ENCODE data around the gene ZNF836.
A peak's percentile ranks its signal among the peaks of the same experiment; 100 is the strongest.

The ZNF836 gene

GRCh38 chr19:52191389-52191788, 20.0 kb upstream of the ZNF836 start:
- Histone ChIP-seq H3K4ac (ENCODE audit: low read length) (no peak overlapping the region), H2BK12ac (ENCODE audit: low read length) (no peak overlapping the region), H3K4me2 (ENCODE audit: insufficient read depth, low read length, poor library complexity, severe bottlenecking) (peak overlapping the region; percentile 58), H3K79me1 (ENCODE audit: low read depth, low read length) (peaks cover 7% of the 10 kb centered on the region), H3K4me3 (ENCODE audit: low read length in 2 of 2) (peak overlapping the region in 1 of 2 donors; percentile 73), H2BK120ac (ENCODE audit: low read depth, low read length) (no peak overlapping the region), H3K9me3 (replicated peaks in 1 of 2; ENCODE audit: control insufficient read depth in 2 of 2, insufficient read depth in 1 of 2, low read depth in 1 of 2, low read length in 2 of 2) (peaks cover 0 to 53% of the 10 kb centered on the region in 2 donors), H4K8ac (ENCODE audit: low read depth, low read length) (no peak overlapping the region), H3K9ac (ENCODE audit: low read depth, low read length, poor library complexity) (no peak overlapping the region), H2BK5ac (ENCODE audit: low read length) (no peak overlapping the region), H3K23ac (ENCODE audit: low read depth, low read length, poor library complexity) (no peak overlapping the region), H3K27ac (replicated peaks; ENCODE audit: low read length) (no peak overlapping the region), H4K91ac (ENCODE audit: low read depth, low read length, poor library complexity) (no peak overlapping the region), H3K27me3 (ENCODE audit: control insufficient read depth in 3 of 3, insufficient read depth in 3 of 3, low read depth in 1 of 3, low read length in 3 of 3) (no peaks in the 10 kb centered on the region), H2BK15ac (ENCODE audit: low read length) (no peak overlapping the region), H3K18ac (ENCODE audit: low read length) (no peak overlapping the region), H3K36me3 (replicated peaks in 1 of 2; ENCODE audit: control insufficient read depth in 2 of 2, insufficient read depth in 2 of 2, low read length in 2 of 2) (peaks cover 10 to 54% of the 10 kb centered on the region in 2 donors), H3K4me1 (ENCODE audit: control insufficient read depth in 2 of 2, insufficient read depth in 1 of 2, low read depth in 1 of 2, low read length in 2 of 2) (peaks cover 7 to 10% of the 10 kb centered on the region in 2 donors), H2AK5ac (ENCODE audit: low read depth, low read length) (no peak overlapping the region), H2AFZ (ENCODE audit: low read length) (no peak overlapping the region), H3K14ac (ENCODE audit: low read length) (no peak overlapping the region)
- no peak for DNase-seq (ENCODE audit: low spot score)
- no CpG with 5 or more reads among the region's 5 CpGs for WGBS, 2 donors (ENCODE audit: extremely low coverage in 2 of 2, insufficient read length in 2 of 2, insufficient replicate concordance in 1 of 2)

GRCh38 chr19:52190487-52191293, 19.3 kb upstream of the ZNF836 start:
- peak overlapping the region; percentile 85 for H3K9ac ChIP-seq (ENCODE audit: low read depth, low read length, poor library complexity)
- H2AFZ ChIP-seq (ENCODE audit: low read length), result peak overlapping the region; percentile 89
- DNase-seq (ENCODE audit: low spot score), result peak; percentile 27
- no peaks in the 10 kb centered on the region for H3K27me3 ChIP-seq (ENCODE audit: control insufficient read depth in 3 of 3, insufficient read depth in 3 of 3, low read depth in 1 of 3, low read length in 3 of 3)
- H4K8ac ChIP-seq (ENCODE audit: low read depth, low read length), result no peak overlapping the region
- H3K14ac ChIP-seq (ENCODE audit: low read length), result no peak overlapping the region
- H2AK5ac ChIP-seq (ENCODE audit: low read depth, low read length), result peak overlapping the region; percentile 43
- peak overlapping the region; percentile 43 for H3K23ac ChIP-seq (ENCODE audit: low read depth, low read length, poor library complexity)
- H4K91ac ChIP-seq (ENCODE audit: low read depth, low read length, poor library complexity), result no peak overlapping the region
- H3K4me2 ChIP-seq (ENCODE audit: insufficient read depth, low read length, poor library complexity, severe bottlenecking), result peak overlapping the region; percentile 58
- no peak overlapping the region for H2BK15ac ChIP-seq (ENCODE audit: low read length)
- peak overlapping the region; percentile 47 for H3K4ac ChIP-seq (ENCODE audit: low read length)
- H2BK120ac ChIP-seq (ENCODE audit: low read depth, low read length), result peak overlapping the region; percentile 87
- peaks cover 0 to 46% of the 10 kb centered on the region in 2 donors for H3K9me3 ChIP-seq (replicated peaks in 1 of 2; ENCODE audit: control insufficient read depth in 2 of 2, insufficient read depth in 1 of 2, low read depth in 1 of 2, low read length in 2 of 2)
- H3K79me1 ChIP-seq (ENCODE audit: low read depth, low read length), result peaks cover 7% of the 10 kb centered on the region
- H3K36me3 ChIP-seq (replicated peaks in 1 of 2; ENCODE audit: control insufficient read depth in 2 of 2, insufficient read depth in 2 of 2, low read length in 2 of 2), result peaks cover 9 to 47% of the 10 kb centered on the region in 2 donors
- H3K4me3 ChIP-seq (ENCODE audit: low read length in 2 of 2), result peak overlapping the region; percentile 73 to 100
- peak overlapping the region; percentile 92 for H3K18ac ChIP-seq (ENCODE audit: low read length)
- H2BK5ac ChIP-seq (ENCODE audit: low read length), result peak overlapping the region; percentile 96
- peaks cover 7 to 10% of the 10 kb centered on the region in 2 donors for H3K4me1 ChIP-seq (ENCODE audit: control insufficient read depth in 2 of 2, insufficient read depth in 1 of 2, low read depth in 1 of 2, low read length in 2 of 2)
- H2BK12ac ChIP-seq (ENCODE audit: low read length), result no peak overlapping the region
- peak overlapping the region; percentile 71 for H3K27ac ChIP-seq (replicated peaks; ENCODE audit: low read length)
- no CpG with 5 or more reads among the region's 40 CpGs for WGBS, 2 donors (ENCODE audit: extremely low coverage in 2 of 2, insufficient read length in 2 of 2, insufficient replicate concordance in 1 of 2)

GRCh38 chr19:52189735-52190486, 18.5 kb upstream of the ZNF836 start, which contains the start of gene PPP2R1A:
Gene PPP2R1A (plus strand): TSS chr19:52190052. CDS start chr19:52190097, 45 bp downstream.
- Histone ChIP-seq H3K27me3 (ENCODE audit: control insufficient read depth in 3 of 3, insufficient read depth in 3 of 3, low read depth in 1 of 3, low read length in 3 of 3) (no peaks in the 10 kb centered on the region), H3K4me1 (ENCODE audit: control insufficient read depth in 2 of 2, insufficient read depth in 1 of 2, low read depth in 1 of 2, low read length in 2 of 2) (peaks cover 7 to 10% of the 10 kb centered on the region in 2 donors)

More at GRCh38 chr19:52189735-52190486, 18.5 kb upstream of the ZNF836 start, which contains the start of gene PPP2R1A:
- peak within 1 kb of the TSS; percentile 47 for H3K4ac ChIP-seq (ENCODE audit: low read length)
- H2BK15ac ChIP-seq (ENCODE audit: low read length), result peak within 1 kb of the TSS; percentile 77
- peak within 1 kb of the TSS; percentile 96 for H2BK5ac ChIP-seq (ENCODE audit: low read length)
- peak within 1 kb of the TSS; percentile 43 for H2AK5ac ChIP-seq (ENCODE audit: low read depth, low read length)
- peaks cover 5 to 39% of the 10 kb centered on the region in 2 donors for H3K36me3 ChIP-seq (replicated peaks in 1 of 2; ENCODE audit: control insufficient read depth in 2 of 2, insufficient read depth in 2 of 2, low read length in 2 of 2)
- H2AFZ ChIP-seq (ENCODE audit: low read length), result peak within 1 kb of the TSS; percentile 89
- H3K23ac ChIP-seq (ENCODE audit: low read depth, low read length, poor library complexity), result peak within 1 kb of the TSS; percentile 96
- DNase-seq (ENCODE audit: low spot score), result peak; percentile 100
- WGBS, 2 donors (ENCODE audit: extremely low coverage in 2 of 2, insufficient read length in 2 of 2, insufficient replicate concordance in 1 of 2), result no CpG with 5 or more reads among the region's 70 CpGs
- peaks cover 0 to 38% of the 10 kb centered on the region in 2 donors for H3K9me3 ChIP-seq (replicated peaks in 1 of 2; ENCODE audit: control insufficient read depth in 2 of 2, insufficient read depth in 1 of 2, low read depth in 1 of 2, low read length in 2 of 2)
- peak within 1 kb of the TSS; percentile 73 to 100 for H3K4me3 ChIP-seq (ENCODE audit: low read length in 2 of 2)
- peaks cover 4% of the 10 kb centered on the region for H3K79me1 ChIP-seq (ENCODE audit: low read depth, low read length)
- no peak within 1 kb of the TSS for H2BK12ac ChIP-seq (ENCODE audit: low read length)
- peak within 1 kb of the TSS; percentile 100 for H3K18ac ChIP-seq (ENCODE audit: low read length)
- H3K4me2 ChIP-seq (ENCODE audit: insufficient read depth, low read length, poor library complexity, severe bottlenecking), result peak within 1 kb of the TSS; percentile 58
- peak within 1 kb of the TSS; percentile 87 for H4K8ac ChIP-seq (ENCODE audit: low read depth, low read length)
- peak within 1 kb of the TSS; percentile 98 for H3K9ac ChIP-seq (ENCODE audit: low read depth, low read length, poor library complexity)
- peak within 1 kb of the TSS; percentile 87 for H2BK120ac ChIP-seq (ENCODE audit: low read depth, low read length)
- H3K27ac ChIP-seq (replicated peaks; ENCODE audit: low read length), result peak within 1 kb of the TSS; percentile 84
- H3K14ac ChIP-seq (ENCODE audit: low read length), result no peak within 1 kb of the TSS
- H4K91ac ChIP-seq (ENCODE audit: low read depth, low read length, poor library complexity), result no peak within 1 kb of the TSS

Data from neuronal stem cell (in vitro differentiated cells).